GM18517 (cell line): ENCODE measurements around the gene SLC12A1.

ENCODE experiments used
- ATAC-seq: cut with Tn5 transposase; IDR thresholded peaks from one replicate; pipeline ENCODE4 v1.9.1; 2021; ENCODE audit warnings: mild to moderate bottlenecking, moderate library complexity; ENCODE audit not compliant: unreplicated experiment

The SLC12A1 gene

DNA sequence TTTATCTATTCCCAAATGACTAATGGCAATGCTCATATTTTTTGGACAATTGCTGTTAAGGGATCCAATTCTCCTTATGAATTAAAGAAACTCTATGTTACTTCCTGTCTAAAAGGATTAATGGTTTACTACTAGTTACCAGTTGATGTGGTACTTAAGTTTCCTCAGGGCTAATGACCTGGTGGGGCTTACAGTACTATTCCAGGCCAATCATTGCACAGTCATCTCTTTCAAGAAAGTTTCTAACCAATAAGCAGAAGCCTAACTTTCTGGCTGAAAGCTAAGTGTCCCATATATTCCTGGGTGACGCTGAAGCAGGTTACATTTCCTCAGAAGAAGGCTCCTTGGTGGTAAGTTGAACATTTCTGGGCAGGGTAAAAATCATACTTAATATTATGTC is at the start of gene SLC12A1:
TSS of gene SLC12A1 (plus strand) at position 322 of the 400 bp plus-strand sequence. CDS start 1,418 bp downstream, outside the sequence.
- no peak for ATAC-seq

DNA sequence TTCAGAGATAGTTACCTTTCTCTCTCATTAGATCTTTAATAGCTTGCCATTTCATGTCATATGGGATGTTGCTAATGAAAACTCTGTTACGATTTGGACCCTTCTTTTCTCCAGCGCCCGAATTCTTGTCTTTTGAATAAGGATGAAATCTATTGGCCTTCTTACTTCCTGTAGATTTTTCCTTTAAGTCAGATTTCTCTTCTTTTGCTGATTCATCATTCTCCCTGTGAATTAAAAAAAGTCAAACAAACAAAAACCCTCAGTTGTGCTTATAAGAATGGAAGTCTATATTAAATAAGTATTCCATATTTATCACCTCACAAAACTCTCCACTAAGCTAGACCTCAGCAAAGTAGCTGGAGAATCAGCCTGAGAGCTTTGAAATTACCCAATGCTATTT is 37.5 kb upstream of the SLC12A1 start:
- ATAC-seq = no peak

DNA sequence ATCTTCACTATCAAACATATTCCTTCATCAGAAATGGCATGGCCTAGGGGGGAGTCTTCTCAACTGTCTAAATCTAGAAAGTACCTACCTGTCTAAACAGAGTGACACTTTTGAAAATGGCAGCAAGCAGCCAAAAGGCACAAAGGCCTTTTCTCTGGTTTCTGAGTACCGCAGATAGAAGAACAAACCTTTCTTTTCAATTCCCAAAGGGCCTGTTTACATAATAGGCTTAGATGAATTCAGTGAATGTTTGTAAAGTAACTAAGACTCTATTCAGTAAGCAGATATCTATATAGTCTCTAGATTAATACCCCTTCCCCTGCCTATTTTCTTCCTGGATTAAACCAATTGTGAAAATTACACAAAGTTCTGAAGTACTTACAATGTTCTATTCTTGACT is 35.1 kb upstream of the SLC12A1 start:
- ATAC-seq = no peak

DNA sequence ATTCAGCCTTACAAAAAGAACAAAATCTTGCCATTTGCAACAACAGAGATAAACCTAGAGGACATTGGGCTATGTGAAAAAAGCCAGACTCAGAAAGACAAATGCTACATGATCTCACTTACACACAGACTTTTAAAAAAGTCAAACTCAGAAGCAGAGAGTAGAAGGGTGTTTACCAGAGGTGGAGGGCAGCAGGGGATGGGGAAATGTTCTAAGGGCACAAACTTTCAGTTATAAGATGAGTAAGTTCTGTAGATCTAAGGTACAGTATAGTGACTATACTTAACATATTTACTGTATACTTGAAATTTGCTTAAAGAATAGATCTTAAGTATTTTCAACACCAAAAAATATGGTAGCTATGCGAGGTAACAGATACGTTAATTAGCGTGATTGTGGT is 31.0 kb upstream of the SLC12A1 start:
- ATAC-seq = peak; percentile 42

DNA sequence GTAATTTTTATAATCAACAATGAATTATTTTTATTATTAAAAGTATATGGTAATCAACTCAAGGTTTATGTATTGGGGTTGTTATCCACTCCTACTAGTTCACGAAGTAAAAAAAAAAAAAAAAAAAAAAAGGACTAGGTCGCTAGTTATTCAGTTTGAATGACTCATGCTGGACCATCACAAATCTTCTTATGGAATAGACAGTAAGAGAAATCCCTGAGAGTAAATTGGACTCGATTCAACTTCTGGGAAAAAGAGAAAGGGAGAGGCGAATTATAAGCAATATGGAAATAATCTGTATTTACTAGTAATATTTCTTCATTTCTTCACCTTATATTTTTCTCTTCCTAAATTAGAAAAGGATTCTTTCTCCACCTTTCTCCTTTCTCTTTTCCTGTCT is 30.0 kb upstream of the SLC12A1 start:
- ATAC-seq = no peak

DNA sequence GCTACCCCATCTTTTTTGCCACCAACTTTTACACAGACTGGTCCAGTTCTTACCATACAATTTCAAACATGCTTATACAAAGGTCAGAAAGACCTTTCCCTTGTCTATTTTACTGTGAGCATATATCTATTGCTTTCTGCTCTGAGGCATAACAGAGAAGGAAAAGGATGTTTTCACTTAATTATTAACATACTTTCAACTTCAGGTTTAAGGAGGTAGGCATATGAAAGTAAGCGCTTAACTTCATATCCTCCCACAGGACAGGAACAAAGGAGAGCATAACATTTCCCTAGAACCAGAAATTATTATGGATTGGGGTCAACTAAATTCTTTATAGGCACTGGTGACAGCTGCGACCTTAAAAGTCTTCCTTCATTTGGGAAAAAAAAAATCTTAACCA is 29.1 kb upstream of the SLC12A1 start:
- no peak for ATAC-seq

DNA sequence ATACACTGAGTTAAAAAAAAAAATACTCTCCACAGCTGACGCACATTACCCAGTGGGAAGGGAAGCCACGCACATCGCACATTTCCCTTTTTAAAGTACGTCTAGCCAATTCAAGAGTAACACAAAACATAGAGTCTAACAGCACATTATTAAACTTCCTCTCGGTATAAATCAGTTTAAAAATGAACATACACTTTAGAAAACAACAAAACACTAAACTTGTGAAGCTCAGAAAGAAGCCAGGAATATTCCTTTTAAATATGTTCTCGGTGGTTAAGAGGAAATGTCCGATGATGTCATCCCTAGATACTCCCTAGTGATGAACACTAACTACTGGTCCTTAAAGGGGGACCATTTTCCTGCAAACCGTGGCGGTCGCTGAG is 28.7 kb upstream of the SLC12A1 start:
- peak; percentile 61 for ATAC-seq

DNA sequence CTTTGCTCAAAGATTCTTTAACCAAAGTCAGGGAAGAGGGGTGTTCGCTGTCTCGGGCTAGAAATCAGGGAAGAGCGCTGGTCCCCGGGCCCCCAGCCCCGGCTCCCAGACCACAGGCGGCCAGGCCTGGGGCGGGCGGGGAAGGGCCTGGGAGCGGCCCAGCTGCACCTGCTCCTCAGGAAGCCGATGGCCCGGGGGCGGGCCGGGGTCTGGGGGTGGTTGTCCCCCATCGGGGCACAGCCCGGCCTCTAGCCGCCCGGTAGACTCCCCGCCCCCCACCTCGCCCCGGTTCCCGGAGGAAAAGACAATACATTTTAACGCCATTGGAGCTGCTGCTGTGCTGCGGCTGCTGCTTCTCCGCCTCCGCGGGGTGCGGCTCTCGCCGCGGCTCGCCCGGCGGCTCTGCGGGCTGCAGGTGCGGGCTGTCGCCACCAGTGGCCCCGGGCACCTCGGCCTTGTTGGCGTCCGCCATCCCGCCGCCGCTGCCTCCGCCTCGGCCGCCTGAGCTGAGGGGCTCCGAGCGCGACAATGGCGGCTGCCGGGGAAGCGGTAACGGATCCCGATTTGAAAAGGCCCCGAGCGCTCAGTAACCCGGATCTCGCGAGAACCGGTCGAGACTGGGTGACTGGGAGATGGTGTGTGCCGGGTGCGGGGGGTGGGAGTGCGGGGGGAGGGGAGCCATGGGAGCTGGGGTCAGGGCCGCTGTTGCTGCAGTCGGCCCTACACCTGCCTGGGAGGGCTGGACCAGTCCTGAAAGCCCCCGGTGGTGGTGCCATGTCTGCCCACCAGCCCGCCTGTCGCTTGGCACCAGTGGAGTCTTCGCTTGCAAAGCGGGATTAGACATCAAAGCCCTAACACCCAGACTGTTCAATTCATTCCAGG is 28.1 kb upstream of the SLC12A1 start, which contains the start of gene MYEF2:
TSS of gene MYEF2 (minus strand) at position 530 of the 882 bp plus-strand sequence. CDS start at position 472, 58 bp downstream.
- ATAC-seq = peak; percentile 61

DNA sequence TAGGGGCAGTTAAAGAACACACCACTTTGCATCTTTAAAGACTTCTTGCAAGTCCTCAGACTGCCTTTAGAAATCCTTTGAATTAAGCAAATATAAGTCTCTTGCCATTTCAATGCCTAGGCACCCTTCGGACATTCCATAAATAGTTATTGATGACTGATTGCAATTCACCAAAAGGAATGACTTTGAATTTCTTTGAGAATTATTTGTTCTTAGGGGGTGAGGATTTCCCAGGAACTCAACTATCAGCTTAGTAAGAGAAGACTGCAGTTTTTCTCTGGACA is 27.5 kb upstream of the SLC12A1 start:
- ATAC-seq = peak; percentile 2

DNA sequence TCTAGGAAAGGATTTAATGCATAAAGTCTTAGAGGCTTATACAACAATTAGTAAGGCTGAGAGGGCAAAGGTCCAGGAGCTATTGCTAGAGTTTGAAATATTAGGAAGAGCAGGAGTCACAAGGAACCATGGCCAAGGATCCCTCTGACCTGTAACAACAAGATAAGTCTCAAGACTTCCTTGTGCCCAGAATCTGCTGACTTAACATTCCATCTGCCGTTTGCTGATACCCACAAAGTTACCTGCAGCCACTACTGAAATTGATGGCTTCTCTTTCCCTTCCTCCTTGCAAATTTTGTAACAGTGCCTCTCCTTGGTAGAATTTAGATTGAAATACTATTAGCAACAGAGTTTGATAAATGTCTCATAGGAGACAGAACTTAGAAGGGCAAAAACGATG is 23.4 kb upstream of the SLC12A1 start:
- no peak for ATAC-seq

DNA sequence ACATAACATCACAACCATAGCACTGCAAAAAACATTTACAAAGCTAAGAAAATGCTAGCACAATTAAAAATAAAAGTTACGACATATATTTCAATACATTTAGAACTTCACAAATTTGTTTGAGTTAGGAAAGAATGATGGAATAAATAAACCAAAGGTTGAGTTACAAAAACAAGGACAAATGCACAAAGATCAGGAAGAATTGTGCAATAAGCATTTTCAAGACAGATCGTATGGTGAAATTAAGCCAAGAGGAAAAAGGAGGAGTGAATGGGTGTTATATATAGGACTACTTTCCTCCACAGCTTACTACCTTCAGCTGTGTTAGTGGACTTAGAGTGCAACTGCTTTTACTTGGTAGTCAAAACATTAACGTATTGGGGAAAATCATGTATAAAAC is 20.6 kb upstream of the SLC12A1 start:
- no peak for ATAC-seq

DNA sequence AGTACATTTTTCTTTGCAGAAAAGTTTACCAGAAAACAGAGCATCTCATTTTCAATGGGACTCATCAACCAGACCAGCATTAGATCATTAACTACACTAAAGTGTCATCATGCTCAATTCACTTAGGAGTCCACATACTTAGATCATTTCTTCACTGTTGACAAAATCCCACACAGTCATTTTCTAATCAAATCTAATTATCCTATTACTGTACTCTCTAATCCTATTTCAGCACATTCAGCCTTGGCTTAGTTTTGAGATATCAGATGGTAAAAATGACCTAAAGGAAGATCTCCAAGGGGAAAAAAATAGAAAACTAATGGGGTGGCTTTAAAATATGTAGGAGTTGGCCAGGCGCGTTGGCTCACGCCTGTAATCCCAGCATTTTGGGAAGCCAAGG is 19.8 kb upstream of the SLC12A1 start:
- ATAC-seq = no peak

DNA sequence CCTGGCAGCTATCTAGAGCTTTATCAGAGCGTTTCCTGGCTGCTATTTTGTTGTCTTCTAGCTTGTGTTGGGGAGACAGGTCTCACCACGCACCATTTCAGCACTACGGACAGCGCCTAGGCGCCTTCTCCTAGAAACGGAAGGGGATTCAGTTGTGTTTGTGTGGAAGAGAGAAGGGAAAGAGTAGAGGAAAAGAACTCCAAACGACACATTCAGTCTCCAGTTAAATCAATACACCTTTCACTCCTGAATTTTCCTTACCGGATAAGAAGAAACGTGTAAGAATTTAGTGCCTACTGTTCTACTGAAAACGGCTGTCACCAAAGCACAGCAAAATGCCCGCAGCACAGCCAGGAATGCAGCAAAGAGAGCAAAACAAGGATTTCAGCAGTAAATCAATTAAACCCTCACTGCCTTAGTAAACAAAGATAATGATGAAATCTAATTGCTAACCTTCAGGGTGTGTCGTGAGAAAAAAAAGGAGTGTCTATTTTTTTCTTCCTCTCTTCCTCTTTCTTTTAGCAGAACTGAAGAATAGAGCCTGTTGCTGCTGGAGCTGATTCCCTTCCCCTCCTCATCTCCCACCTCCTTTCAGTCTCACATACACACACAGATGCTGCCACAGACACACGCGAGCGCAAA is 15.0 kb upstream of the SLC12A1 start:
- ATAC-seq = no peak

DNA sequence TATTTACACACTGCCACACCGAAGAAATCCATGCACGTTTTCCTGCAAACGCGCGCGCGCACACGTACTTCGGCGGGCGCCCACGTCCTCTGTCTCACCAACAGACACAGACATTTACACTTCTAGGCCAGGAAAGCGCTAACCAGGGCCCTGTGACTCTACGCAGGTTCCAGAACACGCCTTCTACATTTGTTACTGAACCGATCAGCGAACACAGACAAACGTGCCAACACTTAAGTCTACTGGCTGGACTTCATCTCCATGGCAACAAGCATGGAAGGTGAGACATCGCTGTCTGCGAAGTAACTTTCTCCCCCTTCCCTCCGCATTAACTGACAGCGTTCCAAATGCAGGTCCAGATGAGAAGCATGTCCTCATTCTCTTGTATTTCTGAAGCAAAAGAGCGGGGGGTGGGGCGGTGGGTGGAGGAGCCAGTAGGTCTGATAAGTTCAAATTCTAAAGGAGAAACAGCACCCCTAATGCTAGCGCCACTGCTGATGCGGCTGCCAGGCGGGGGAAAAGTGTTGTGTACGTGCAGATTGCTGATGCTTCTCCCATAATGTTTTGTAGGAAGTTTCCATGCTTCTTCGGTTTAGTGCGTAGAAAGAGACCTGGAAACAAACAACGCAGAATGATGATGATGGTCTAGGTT is 14.4 kb upstream of the SLC12A1 start, which contains the start of gene CTXN2:
TSS of gene CTXN2 (plus strand) at position 92 of the 652 bp plus-strand sequence. CDS start 9,636 bp downstream, outside the sequence.
- no peak for ATAC-seq

DNA sequence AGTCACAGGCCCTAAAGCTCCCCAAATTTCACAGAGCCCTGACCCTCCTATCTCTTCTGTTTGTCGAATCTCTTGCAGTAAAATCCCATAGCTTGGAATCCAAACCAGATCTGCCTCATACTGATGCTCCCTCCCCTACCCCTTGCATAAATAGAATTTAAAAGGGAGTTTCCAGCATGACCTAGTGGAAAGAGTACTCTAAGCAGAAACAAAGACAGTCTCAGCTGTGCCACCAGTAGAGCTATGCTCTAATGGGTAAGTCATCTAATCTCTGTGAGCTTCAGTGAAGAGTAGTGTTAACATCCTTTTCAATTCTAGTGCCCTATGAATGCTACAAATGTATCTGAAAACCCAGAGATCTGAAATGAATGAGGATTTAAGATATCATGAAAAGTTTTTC is 4.0 kb upstream of the SLC12A1 start:
- no peak for ATAC-seq

DNA sequence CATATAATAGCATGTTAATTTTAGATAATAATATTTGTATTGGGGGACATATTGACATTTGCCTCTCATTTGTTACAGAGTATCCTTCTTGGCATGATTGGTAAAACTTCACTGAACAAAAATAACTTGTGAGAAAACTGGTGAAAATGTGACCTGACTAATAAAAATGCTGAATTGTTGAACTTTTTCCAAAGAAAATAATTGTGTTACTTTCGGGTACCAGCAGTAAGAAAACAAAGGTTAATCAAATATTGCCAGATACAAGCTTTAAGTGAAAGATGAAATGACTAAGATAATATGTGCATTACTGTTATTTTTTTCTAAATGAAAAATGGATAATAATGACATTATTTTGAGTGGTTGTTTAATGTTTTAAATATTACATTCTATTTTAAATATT is 15.2 kb downstream of the SLC12A1 start:
- ATAC-seq = no peak

DNA sequence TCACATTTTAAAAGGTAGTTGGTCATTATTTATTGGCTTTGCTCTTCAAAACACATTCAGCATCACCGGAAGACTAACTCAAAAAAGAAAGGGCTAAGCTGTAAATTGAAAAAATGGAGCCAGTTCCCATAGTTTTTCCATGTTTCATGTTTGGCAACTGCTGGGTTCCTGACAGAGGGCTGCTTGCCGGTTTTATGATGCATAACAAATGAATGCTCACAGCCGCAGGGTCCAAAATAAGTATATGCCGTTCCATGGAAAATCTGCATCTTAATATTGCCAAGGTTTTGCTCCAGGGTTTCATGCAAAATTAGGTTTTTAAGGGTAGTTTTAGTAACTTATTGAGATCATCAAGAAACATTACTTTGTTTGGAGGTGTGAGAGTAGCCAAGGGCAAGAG is 15.8 kb downstream of the SLC12A1 start:
- ATAC-seq = no peak

DNA sequence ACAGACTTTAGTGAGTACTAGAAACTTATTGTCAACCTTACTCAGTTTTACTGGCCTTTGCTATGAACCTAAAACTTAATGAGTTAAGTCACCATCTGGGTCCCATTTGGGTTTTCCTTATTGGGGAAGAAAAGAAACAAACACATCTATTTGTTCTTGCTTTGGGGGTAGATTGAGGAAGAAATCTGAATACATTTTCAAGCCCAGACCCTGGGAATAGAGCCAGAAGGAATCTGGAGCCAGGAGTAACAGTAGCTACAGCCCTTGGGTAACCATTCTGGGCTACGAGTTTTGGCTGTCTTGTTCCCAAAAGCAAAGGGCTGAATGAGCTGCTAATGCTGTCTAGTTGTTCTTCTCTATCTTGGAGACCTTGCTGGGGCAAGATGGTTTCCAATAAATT is 16.5 kb downstream of the SLC12A1 start:
- ATAC-seq = no peak

DNA sequence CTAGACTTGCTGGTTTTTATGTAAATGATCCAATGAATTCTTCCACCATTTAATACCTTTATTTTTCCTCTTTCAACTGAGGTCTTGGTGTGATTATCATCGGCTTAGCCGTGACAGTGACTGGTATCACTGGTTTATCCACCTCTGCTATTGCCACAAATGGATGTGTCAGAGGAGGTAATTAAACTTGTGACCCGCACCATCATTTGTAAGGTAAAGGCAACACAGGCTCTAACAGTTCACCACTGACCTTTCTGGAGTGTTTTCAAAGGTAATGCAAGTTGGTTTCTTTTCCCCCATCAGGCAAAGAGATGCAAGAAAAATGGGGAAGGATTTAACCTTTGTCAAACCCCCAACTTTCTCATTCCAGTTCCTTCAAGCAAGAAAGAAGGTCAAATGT is 19.7 kb downstream of the SLC12A1 start:
- no peak for ATAC-seq

DNA sequence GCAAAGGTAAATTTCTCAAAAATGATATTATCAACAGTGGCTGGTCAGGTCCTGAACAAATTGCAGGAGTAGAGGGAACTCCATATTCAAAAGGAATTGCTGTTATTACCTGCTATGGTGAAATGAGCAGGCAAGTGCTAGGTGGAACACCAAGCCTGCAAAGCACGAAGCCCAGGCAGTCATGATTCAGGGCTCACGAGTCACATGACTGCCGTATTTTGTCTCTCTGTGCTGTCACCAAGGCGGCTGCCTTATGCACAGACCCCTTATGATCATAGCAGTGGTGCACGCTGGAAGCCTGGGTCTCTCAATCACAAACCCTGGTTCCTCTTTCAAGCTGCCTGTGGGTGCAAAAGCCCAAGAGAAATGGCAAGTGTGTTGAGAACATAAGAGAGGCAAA is 24.4 kb downstream of the SLC12A1 start:
- ATAC-seq = no peak

DNA sequence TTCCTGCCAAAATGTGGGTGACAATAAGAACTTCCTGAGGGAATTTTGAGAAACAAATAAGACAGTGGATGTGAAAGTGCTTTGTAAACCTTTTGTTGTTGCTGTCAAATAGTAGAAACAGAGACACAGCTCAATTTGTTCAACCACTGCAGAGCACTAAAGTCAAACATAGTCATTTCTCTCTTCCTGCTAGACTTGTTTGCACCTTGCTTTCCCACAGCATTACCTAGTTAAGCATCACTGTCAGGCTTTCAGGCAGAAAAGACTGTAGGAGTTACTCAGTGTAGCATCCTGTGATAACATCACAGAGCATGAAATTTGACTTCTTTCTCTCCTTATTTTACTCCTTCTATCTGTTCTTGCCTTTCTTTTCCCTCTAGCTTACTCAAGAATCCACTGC is 27.1 kb downstream of the SLC12A1 start:
- ATAC-seq = no peak

DNA sequence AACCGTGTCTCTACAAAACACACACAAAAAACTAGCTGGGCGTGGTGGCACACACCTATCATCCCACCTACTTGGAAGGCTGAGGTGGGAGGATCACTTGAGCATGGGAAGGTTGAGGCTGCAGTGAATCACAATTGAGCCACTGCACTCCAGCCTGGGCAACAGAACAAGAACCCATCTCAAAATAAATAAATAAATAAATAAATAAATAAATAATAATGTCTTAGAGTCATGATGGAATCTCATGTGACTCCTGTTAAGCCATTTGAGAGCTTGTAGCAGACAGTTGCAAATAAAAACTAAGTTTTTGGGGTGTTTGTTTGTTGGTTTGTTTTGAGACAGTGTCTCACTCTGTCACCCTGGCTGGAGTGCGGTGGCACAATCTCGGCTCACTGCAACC is 33.2 kb downstream of the SLC12A1 start:
- no peak for ATAC-seq
